ENCODE measurements around the gene CR1.
"Not testable (repeated sequence)": the region's sequence is repeated elsewhere in the genome, so short reads cannot be mapped to it uniquely, and the experiment has no call there.

DNA sequence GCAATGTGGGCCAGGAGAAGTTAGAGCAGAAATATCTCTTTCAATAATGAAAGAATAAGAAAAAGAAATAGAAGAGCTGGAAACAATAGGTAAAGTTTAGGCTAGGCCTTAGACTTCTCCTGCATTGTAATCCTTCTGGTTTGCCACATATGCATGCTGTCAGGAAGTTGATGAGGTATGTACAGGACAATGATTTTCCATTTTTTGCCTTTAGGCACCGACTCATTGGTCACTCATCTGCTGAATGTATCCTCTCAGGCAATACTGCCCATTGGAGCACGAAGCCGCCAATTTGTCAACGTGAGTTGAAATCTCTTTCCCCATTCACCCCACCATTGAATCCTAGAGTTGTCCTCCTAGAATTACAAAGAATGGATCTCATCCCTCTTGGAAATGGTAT lies 79.4 kb downstream of the CR1 start:
- TF ChIP-seq, protein P1, sequence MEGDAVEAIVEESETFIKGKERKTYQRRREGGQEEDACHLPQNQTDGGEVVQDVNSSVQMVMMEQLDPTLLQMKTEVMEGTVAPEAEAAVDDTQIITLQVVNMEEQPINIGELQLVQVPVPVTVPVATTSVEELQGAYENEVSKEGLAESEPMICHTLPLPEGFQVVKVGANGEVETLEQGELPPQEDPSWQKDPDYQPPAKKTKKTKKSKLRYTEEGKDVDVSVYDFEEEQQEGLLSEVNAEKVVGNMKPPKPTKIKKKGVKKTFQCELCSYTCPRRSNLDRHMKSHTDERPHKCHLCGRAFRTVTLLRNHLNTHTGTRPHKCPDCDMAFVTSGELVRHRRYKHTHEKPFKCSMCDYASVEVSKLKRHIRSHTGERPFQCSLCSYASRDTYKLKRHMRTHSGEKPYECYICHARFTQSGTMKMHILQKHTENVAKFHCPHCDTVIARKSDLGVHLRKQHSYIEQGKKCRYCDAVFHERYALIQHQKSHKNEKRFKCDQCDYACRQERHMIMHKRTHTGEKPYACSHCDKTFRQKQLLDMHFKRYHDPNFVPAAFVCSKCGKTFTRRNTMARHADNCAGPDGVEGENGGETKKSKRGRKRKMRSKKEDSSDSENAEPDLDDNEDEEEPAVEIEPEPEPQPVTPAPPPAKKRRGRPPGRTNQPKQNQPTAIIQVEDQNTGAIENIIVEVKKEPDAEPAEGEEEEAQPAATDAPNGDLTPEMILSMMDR (IDR thresholded peaks at IDR 0.05): not testable (repeated sequence)
- not testable (repeated sequence) for TF ChIP-seq POLR2A, EP300 (IDR thresholded peaks at IDR 0.05)
